SIG-M5 treated with dmso at 0.1 percent for 504 hours (cell line): ENCODE data around the gene HOOK1.

Source experiments
- DNase-seq: peaks from one replicate; lab custom pipeline; 2025; ENCODE audit not compliant: unreplicated experiment; lab: John Stamatoyannopoulos, UW

HOOK1 gene

GRCh38 chr1:59814901-59815825 is at the start of gene HOOK1:
TSS of gene HOOK1 (plus strand) at chr1:59814949. CDS start at chr1:59815118, 169 bp downstream.
- DNase-seq, result no peak

- DNase-seq, result no peak
These were observed 49.6 kb upstream of the HOOK1 start for GRCh38 chr1:59765011-59765730.

- no peak for DNase-seq
These were observed 48.4 kb upstream of the HOOK1 start for GRCh38 chr1:59766227-59766855.

- DNase-seq, result no peak
These were observed 47.6 kb upstream of the HOOK1 start for GRCh38 chr1:59767119-59767518.

- DNase-seq, result peak; percentile 4
These were observed 45.7 kb upstream of the HOOK1 start for GRCh38 chr1:59768792-59769735.

- DNase-seq, result no peak
These were observed 45.0 kb upstream of the HOOK1 start for GRCh38 chr1:59769736-59770095.

GRCh38 chr1:59771361-59771760 is 43.4 kb upstream of the HOOK1 start:
- no peak for DNase-seq

GRCh38 chr1:59775480-59775879 is 39.3 kb upstream of the HOOK1 start:
- DNase-seq, result no peak

- no peak for DNase-seq
These were observed 37.5 kb upstream of the HOOK1 start for GRCh38 chr1:59776960-59777852.

GRCh38 chr1:59779949-59780348 is 34.8 kb upstream of the HOOK1 start:
- DNase-seq, result no peak

GRCh38 chr1:59788825-59789224 is 25.9 kb upstream of the HOOK1 start:
- no peak for DNase-seq

- DNase-seq, result no peak
These were observed 16.1 kb upstream of the HOOK1 start for GRCh38 chr1:59798600-59798999.

- no peak for DNase-seq
These were observed 11.2 kb upstream of the HOOK1 start for GRCh38 chr1:59803458-59804038.

- no peak for DNase-seq
These were observed 10.4 kb upstream of the HOOK1 start for GRCh38 chr1:59804301-59804700.

- no peak for DNase-seq
These were observed 9.2 kb upstream of the HOOK1 start for GRCh38 chr1:59805554-59805953.

- DNase-seq, result peak; percentile 47
These were observed 409 bp upstream of the HOOK1 start for GRCh38 chr1:59814180-59814900.

GRCh38 chr1:59815892-59816291 is 1.1 kb downstream of the HOOK1 start:
- DNase-seq, result no peak

GRCh38 chr1:59816318-59816878 is 1.6 kb downstream of the HOOK1 start:
- no peak for DNase-seq
